PC-3 (cell line): ENCODE data around the gene HACD3. TPM values are rescaled to one million over a fixed set of nuclear protein-coding genes. Genes with fewer than 3 reads are reported as not detected.

Source experiments
- ATAC-seq: fragments of 200-7000 bp; cut with Tn5 transposase; 2 replicates; pipeline ENCODE4 v1.9.1; 2020; ENCODE audit warnings: mild to moderate bottlenecking, moderate library complexity
- BruUV-seq: library from RNA; stranded (reverse); fragments of 400-500 nt; replicated peaks from 2 replicates; lab custom pipeline; 2021; lab: Mats Ljungman, UMichigan
- CTCF ChIA-PET: fragments of 300-600 bp; sonication (Branson Sonifier 250); formaldehyde crosslinking; loops from one replicate; lab custom pipeline; 2022; ENCODE audit warnings: antibody characterized with exemption; lab: Charles Lee
- POLR2A ChIA-PET: fragments of 300-600 bp; sonication (Branson Sonifier 250); formaldehyde crosslinking; loops from one replicate; lab custom pipeline; 2022; ENCODE audit warnings: antibody characterized with exemption; ENCODE audit not compliant: unreplicated experiment; lab: Charles Lee
- DNase-seq: peaks from one replicate; pipeline ENCODE4 v3.0.0-alpha.2; 2015
- H2AFZ ChIP-seq: fragments of 300-600 bp; sonication (generic); 2 replicates; pipeline ENCODE4 v1.6.0; 2016; ENCODE audit warnings: antibody characterized with exemption, low read length
- H3F3A ChIP-seq: fragments of 300-600 bp; sonication (generic); one replicate; pipeline ENCODE4 v1.6.0; 2017; ENCODE audit warnings: antibody characterized with exemption, low read length, control low read depth, mild to moderate bottlenecking; ENCODE audit not compliant: unreplicated experiment
- H3K27ac ChIP-seq: fragments of 300-600 bp; sonication (generic); 2 replicates; pipeline ENCODE4 v1.5.1; 2016; ENCODE audit warnings: mild to moderate bottlenecking, low read length
- H3K27me3 ChIP-seq: fragments of 300-600 bp; sonication (generic); 2 replicates; pipeline ENCODE4 v1.6.1; 2016; ENCODE audit warnings: low read length, mixed read lengths
- H3K36me3 ChIP-seq: fragments of 300-600 bp; sonication (generic); 2 replicates; pipeline ENCODE4 v1.6.1; 2016; ENCODE audit warnings: low read depth, mixed run types, low read length, mixed read lengths
- H3K4me1 ChIP-seq: fragments of 300-600 bp; sonication (generic); 2 replicates; pipeline ENCODE4 v1.5.1; 2016; ENCODE audit warnings: low read length; ENCODE audit not compliant: insufficient read depth
- H3K4me2 ChIP-seq: fragments of 300-600 bp; sonication (generic); 2 replicates; pipeline ENCODE4 v1.6.0; 2016; ENCODE audit warnings: low read length
- H3K4me3 ChIP-seq: fragments of 300-600 bp; sonication (generic); 2 replicates; pipeline ENCODE4 v1.5.1; 2016; ENCODE audit warnings: mild to moderate bottlenecking, low read length, mixed read lengths
- H3K79me2 ChIP-seq: fragments of 300-600 bp; sonication (generic); 2 replicates; pipeline ENCODE4 v1.6.1; 2017; ENCODE audit warnings: low read length, mixed read lengths
- H3K9ac ChIP-seq: fragments of 300-600 bp; sonication (generic); 2 replicates; pipeline ENCODE4 v1.6.0; 2016; ENCODE audit warnings: mild to moderate bottlenecking, low read length
- H3K9me2 ChIP-seq: fragments of 300-600 bp; sonication (generic); replicated peaks from 2 replicates; pipeline ENCODE4 v1.6.1; 2016; ENCODE audit warnings: mixed run types, low read length, mixed read lengths
- H3K9me3 ChIP-seq: fragments of 300-600 bp; sonication (generic); 2 replicates; pipeline ENCODE4 v1.6.1; 2016; ENCODE audit warnings: low read length, mixed read lengths
- H4K20me1 ChIP-seq: fragments of 300-600 bp; sonication (generic); 2 replicates; pipeline ENCODE4 v1.6.1; 2016; ENCODE audit warnings: low read length, mixed read lengths
- CTCF ChIP-seq: fragments of 300-600 bp; sonication (generic); conservative IDR thresholded peaks from 2 replicates; pipeline ENCODE4 v1.5.1; 2017; ENCODE audit warnings: antibody characterized with exemption, low read depth, mild to moderate bottlenecking, low read length
- EZH2 ChIP-seq: fragments of 300-600 bp; sonication (generic); IDR thresholded peaks from one replicate; pipeline ENCODE4 v1.6.1; 2017; ENCODE audit warnings: antibody characterized with exemption, mild to moderate bottlenecking, low read length; ENCODE audit not compliant: unreplicated experiment
- EZH2phosphoT487 ChIP-seq: fragments of 300-600 bp; sonication (generic); IDR thresholded peaks from 2 replicates; pipeline ENCODE4 v1.6.1; 2018; ENCODE audit warnings: mild to moderate bottlenecking, antibody characterized with exemption, low read length, borderline replicate concordance
- intact Hi-C: fragments of 100-400 bp; cut with micrococcal nuclease; formaldehyde crosslinking; loops from 2 replicates; pipeline ENCODE4 v1.9.0; 2023
- total RNA-seq: library from RNA; depleted of rRNA; stranded (reverse); fragments of >200 nt; gene quantifications from 2 replicates; pipeline ENCODE4 v1.2.3, GENCODE V29; 2014

Gene HACD3
- total RNA-seq, 1 experiment from 2014 or later, result 64.9 TPM

- no peak overlapping the region for H2AFZ ChIP-seq
- H3K27ac ChIP-seq, result 0 out of 2 replicates have a peak overlapping the region, but pooled peaks have one; percentile 13
- no peak overlapping the region for H3K4me3 ChIP-seq
- no peak for DNase-seq
- H3K79me2 ChIP-seq, result no peaks in the 10 kb centered on the region
- no peak overlapping the region for H3K9ac ChIP-seq
- H3K4me2 ChIP-seq, result no peak overlapping the region
- H3F3A ChIP-seq, result no peaks in the 10 kb centered on the region
- no peaks in the 10 kb centered on the region for H3K9me3 ChIP-seq
- no peaks in the 10 kb centered on the region for H3K9me2 ChIP-seq
- no peak for TF ChIP-seq EZH2
- no peak for TF ChIP-seq CTCF
- TF ChIP-seq EZH2phosphoT487, result no peak
- intact Hi-C loops, result loop anchor here (5.0 kb wide), 1 partner anchor 47 kb away; the partner anchor contains the start of gene HACD3
- peak; percentile 43 for ATAC-seq
- peaks cover 26% of the 10 kb centered on the region for H3K4me1 ChIP-seq
- H3K27me3 ChIP-seq, result no peaks in the 10 kb centered on the region
- ChIA-PET POLR2A (no interaction called here), CTCF (interaction anchor here (0.6 kb wide), 1 partner anchor 293 kb away, joined by 5 read pairs; no protein-coding TSS in a partner anchor)
- H3K36me3 ChIP-seq, result peaks cover 25% of the 10 kb centered on the region
- H4K20me1 ChIP-seq, result no peaks in the 10 kb centered on the region
- BruUV-seq, result no TSS peak
These were observed 49.5 kb downstream of the HACD3 start for GRCh38 chr15:65579762-65580161.

GRCh38 chr15:65580287-65580686 is 50.0 kb downstream of the HACD3 start:
- BruUV-seq, result no TSS peak
- ATAC-seq (peak; percentile 93), DNase-seq (peak; percentile 68)
- no peaks in the 10 kb centered on the region for H3K9me3 ChIP-seq
- H3K4me3 ChIP-seq, result no peak overlapping the region
- peaks cover 26% of the 10 kb centered on the region for H3K36me3 ChIP-seq
- ChIA-PET POLR2A (no interaction called here), CTCF (no interaction called here)
- H4K20me1 ChIP-seq, result no peaks in the 10 kb centered on the region
- no peak overlapping the region for H3K4me2 ChIP-seq
- TF ChIP-seq CTCF, result no peak
- TF ChIP-seq EZH2phosphoT487, result no peak
- no peak for TF ChIP-seq EZH2
- intact Hi-C loops, result no loop called here
- H3K27me3 ChIP-seq, result no peaks in the 10 kb centered on the region
- no peaks in the 10 kb centered on the region for H3K79me2 ChIP-seq
- H3K4me1 ChIP-seq, result peaks cover 26% of the 10 kb centered on the region
- H3F3A ChIP-seq, result no peaks in the 10 kb centered on the region
- H3K27ac ChIP-seq, result no peak overlapping the region
- no peak overlapping the region for H3K9ac ChIP-seq
- H2AFZ ChIP-seq, result no peak overlapping the region
- H3K9me2 ChIP-seq, result no peaks in the 10 kb centered on the region

- no peak overlapping the region for H3K9ac ChIP-seq
- BruUV-seq, result no TSS peak
- H3K4me1 ChIP-seq, result peaks cover 16% of the 10 kb centered on the region
- H3K9me2 ChIP-seq, result no peaks in the 10 kb centered on the region
- H2AFZ ChIP-seq, result no peak overlapping the region
- H3K79me2 ChIP-seq, result no peaks in the 10 kb centered on the region
- no peak for TF ChIP-seq CTCF
- TF ChIP-seq EZH2, result no peak
- TF ChIP-seq EZH2phosphoT487, result no peak
- intact Hi-C loops, result no loop called here
- no peaks in the 10 kb centered on the region for H3K27me3 ChIP-seq
- H4K20me1 ChIP-seq, result no peaks in the 10 kb centered on the region
- DNase-seq (no peak), ATAC-seq (no peak)
- H3K27ac ChIP-seq, result no peak overlapping the region
- H3K36me3 ChIP-seq, result peaks cover 13% of the 10 kb centered on the region; the same call in 1 of the 2 replicates
- H3K4me2 ChIP-seq, result no peak overlapping the region
- POLR2A ChIA-PET, result no interaction called here
- CTCF ChIA-PET, result no interaction called here
- no peaks in the 10 kb centered on the region for H3F3A ChIP-seq
- H3K9me3 ChIP-seq, result no peaks in the 10 kb centered on the region
- no peak overlapping the region for H3K4me3 ChIP-seq
These were observed 53.4 kb downstream of the HACD3 start for GRCh38 chr15:65583701-65584100.
